ENCODE results near the gene ENTR1. TPM values are rescaled to one million over a fixed set of nuclear protein-coding genes. Genes with fewer than 3 reads are reported as not detected.
A peak's percentile ranks its signal among the peaks of the same experiment; 100 is the strongest.

Gene ENTR1
- total RNA-seq, 1 donor from 2014 or later = 57.9 TPM

GRCh38 chr9:136363949-136364748, 46.3 kb downstream of the ENTR1 start:
- Mint-ChIP-seq H3K27ac (ENCODE audit: unreplicated experiment) (no peak overlapping the region), H3K9me3 (ENCODE audit: unreplicated experiment) (no peaks in the 10 kb centered on the region), H3K4me3 (ENCODE audit: unreplicated experiment) (no peak overlapping the region), H3K36me3 (ENCODE audit: unreplicated experiment) (no peaks in the 10 kb centered on the region), H3K27me3 (ENCODE audit: unreplicated experiment) (no peaks in the 10 kb centered on the region), H3K4me1 (ENCODE audit: unreplicated experiment) (peaks cover 2% of the 10 kb centered on the region)
- no peak for TF ChIP-seq CTCF (IDR thresholded peaks at IDR 0.05)
- DNase-seq (ENCODE audit: extremely low spot score, unreplicated experiment) = no peak

GRCh38 chr9:136363106-136363948, 47.1 kb downstream of the ENTR1 start, which contains the start of gene DNLZ:
TSS of gene DNLZ (minus strand) at chr9:136363744. CDS start at chr9:136363714, 30 bp downstream.
- peak within 1 kb of the TSS; percentile 81 for H3K4me3 Mint-ChIP-seq (ENCODE audit: unreplicated experiment)
- H3K27ac Mint-ChIP-seq (ENCODE audit: unreplicated experiment) = peak within 1 kb of the TSS; percentile 79
- H3K4me1 Mint-ChIP-seq (ENCODE audit: unreplicated experiment) = peaks cover 2% of the 10 kb centered on the region
- H3K36me3 Mint-ChIP-seq (ENCODE audit: unreplicated experiment) = no peaks in the 10 kb centered on the region
- no peaks in the 10 kb centered on the region for H3K27me3 Mint-ChIP-seq (ENCODE audit: unreplicated experiment)
- peak; percentile 98 for DNase-seq (ENCODE audit: extremely low spot score, unreplicated experiment)
- no peaks in the 10 kb centered on the region for H3K9me3 Mint-ChIP-seq (ENCODE audit: unreplicated experiment)
- TF ChIP-seq CTCF (IDR thresholded peaks at IDR 0.05) = peak; percentile 96

GRCh38 chr9:136362450-136362784, 48.0 kb downstream of the ENTR1 start:
- H3K27ac Mint-ChIP-seq (ENCODE audit: unreplicated experiment) = no peak overlapping the region
- no peaks in the 10 kb centered on the region for H3K36me3 Mint-ChIP-seq (ENCODE audit: unreplicated experiment)
- H3K4me1 Mint-ChIP-seq (ENCODE audit: unreplicated experiment) = peaks cover 2% of the 10 kb centered on the region

GRCh38 chr9:136361754-136362449, 48.5 kb downstream of the ENTR1 start:
- H3K4me3 Mint-ChIP-seq (ENCODE audit: unreplicated experiment) = no peak overlapping the region

More at GRCh38 chr9:136362450-136362784, 48.0 kb downstream of the ENTR1 start:
- Mint-ChIP-seq H3K27me3 (ENCODE audit: unreplicated experiment) (no peaks in the 10 kb centered on the region), H3K9me3 (ENCODE audit: unreplicated experiment) (no peaks in the 10 kb centered on the region), H3K4me3 (ENCODE audit: unreplicated experiment) (no peak overlapping the region)
- no peak for TF ChIP-seq CTCF (IDR thresholded peaks at IDR 0.05)
- no peak for DNase-seq (ENCODE audit: extremely low spot score, unreplicated experiment)

More at GRCh38 chr9:136361754-136362449, 48.5 kb downstream of the ENTR1 start:
- Mint-ChIP-seq H3K4me1 (ENCODE audit: unreplicated experiment) (peaks cover 2% of the 10 kb centered on the region), H3K27me3 (ENCODE audit: unreplicated experiment) (no peaks in the 10 kb centered on the region), H3K9me3 (ENCODE audit: unreplicated experiment) (no peaks in the 10 kb centered on the region), H3K36me3 (ENCODE audit: unreplicated experiment) (no peaks in the 10 kb centered on the region), H3K27ac (ENCODE audit: unreplicated experiment) (no peak overlapping the region)
- no peak for TF ChIP-seq CTCF (IDR thresholded peaks at IDR 0.05)
- no peak for DNase-seq (ENCODE audit: extremely low spot score, unreplicated experiment)
